A673 (cell line): ENCODE data around the gene ADAP2.

Source experiments
- CTCF ChIP-seq: fragments of 300-800, 200-600 bp; sonication (generic); conservative IDR thresholded peaks from 2 replicates; pipeline ENCODE4 v1.5.1; 2017; ENCODE audit warnings: low read depth, mild to moderate bottlenecking, antibody characterized with exemption, low read length, moderate library complexity, mixed read lengths
- EZH2 ChIP-seq: fragments of 200-600 bp; sonication (generic); IDR thresholded peaks from 2 replicates; pipeline ENCODE4 v1.6.1; 2017; ENCODE audit warnings: borderline replicate concordance, low read depth, mild to moderate bottlenecking, mixed read lengths, antibody characterized with exemption, low read length; ENCODE audit not compliant: poor library complexity, severe bottlenecking

GRCh38 chr17:30929081-30929633, 7.4 kb downstream of the ADAP2 start:
- TF ChIP-seq CTCF (no peak), EZH2 (no peak)
